ENCODE data around the gene RPS29. TPM values are rescaled to one million over a fixed set of nuclear protein-coding genes. Genes with fewer than 3 reads are reported as not detected.
A peak's percentile ranks its signal among the peaks of the same experiment; 100 is the strongest.
"Not testable (repeated sequence)": the region's sequence is repeated elsewhere in the genome, so short reads cannot be mapped to it uniquely, and the experiment has no call there.

RPS29 gene
- total RNA-seq, 1 donor from 2014 or later, result 3,259 TPM

DNA sequence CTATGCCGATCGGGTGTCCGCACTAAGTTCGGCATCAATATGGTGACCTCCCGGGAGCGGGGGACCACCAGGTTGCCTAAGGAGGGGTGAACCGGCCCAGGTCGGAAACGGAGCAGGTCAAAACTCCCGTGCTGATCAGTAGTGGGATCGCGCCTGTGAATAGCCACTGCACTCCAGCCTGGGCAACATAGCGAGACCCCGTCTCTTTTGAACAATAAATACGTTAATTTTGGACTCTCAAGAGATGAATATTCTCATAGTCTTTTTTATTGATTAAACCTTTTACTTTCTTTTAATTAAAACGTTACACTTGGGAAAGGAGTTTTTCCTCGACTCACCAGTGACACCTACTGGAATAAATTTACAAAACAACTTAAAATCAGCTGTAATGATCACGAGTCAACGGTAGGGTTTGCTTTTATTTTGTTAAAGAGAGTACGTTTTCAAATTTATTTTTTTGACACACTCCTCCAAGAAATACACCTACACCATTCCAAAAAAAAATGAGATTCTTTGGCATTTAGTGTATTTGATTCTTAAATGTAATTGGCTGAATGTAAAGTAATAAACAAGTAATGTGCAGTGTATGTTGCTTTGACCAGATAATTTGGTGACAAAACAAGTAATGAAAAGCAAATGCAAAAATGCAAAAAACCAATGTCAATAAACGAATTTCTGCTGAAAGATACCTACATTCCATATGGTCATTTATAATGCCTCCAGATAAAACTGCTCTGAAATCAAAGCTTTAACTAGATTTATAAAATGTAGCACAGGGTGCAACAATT, 687 bp upstream of the RPS29 start:
- ChIA-PET POLR2A (interaction anchor here (0.7 to 6.6 kb wide), 14 partner anchors 10 to 1236 kb away, joined by 3 to 211 read pairs (median 7); partner anchors contain the start of genes DMAC2L, DNAAF2, KLHDC1 and KLHDC2), CTCF (interaction anchor here (1.2 to 3.5 kb wide), 10 partner anchors 8 to 267 kb away, joined by 3 to 32 read pairs (median 9); partner anchors contain the start of genes DNAAF2, LRR1, MGAT2 and NEMF)
- peak overlapping the region; percentile 99 for H3K27ac Mint-ChIP-seq
- peak overlapping the region; percentile 98 for H3K4me3 Mint-ChIP-seq
- TF ChIP-seq, protein P1, sequence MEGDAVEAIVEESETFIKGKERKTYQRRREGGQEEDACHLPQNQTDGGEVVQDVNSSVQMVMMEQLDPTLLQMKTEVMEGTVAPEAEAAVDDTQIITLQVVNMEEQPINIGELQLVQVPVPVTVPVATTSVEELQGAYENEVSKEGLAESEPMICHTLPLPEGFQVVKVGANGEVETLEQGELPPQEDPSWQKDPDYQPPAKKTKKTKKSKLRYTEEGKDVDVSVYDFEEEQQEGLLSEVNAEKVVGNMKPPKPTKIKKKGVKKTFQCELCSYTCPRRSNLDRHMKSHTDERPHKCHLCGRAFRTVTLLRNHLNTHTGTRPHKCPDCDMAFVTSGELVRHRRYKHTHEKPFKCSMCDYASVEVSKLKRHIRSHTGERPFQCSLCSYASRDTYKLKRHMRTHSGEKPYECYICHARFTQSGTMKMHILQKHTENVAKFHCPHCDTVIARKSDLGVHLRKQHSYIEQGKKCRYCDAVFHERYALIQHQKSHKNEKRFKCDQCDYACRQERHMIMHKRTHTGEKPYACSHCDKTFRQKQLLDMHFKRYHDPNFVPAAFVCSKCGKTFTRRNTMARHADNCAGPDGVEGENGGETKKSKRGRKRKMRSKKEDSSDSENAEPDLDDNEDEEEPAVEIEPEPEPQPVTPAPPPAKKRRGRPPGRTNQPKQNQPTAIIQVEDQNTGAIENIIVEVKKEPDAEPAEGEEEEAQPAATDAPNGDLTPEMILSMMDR (IDR thresholded peaks at IDR 0.05), result peak; percentile 94
- H3K9me3 Mint-ChIP-seq, result no peaks in the 10 kb centered on the region
- DNase-seq, result no peak
- peak; percentile 39 for ATAC-seq (ENCODE audit: low read depth)
- intact Hi-C loops (cut with micrococcal nuclease), result loop anchor here (1.0 to 10.0 kb wide), 9 partner anchors 11 to 1658 kb away; partner anchors contain the start of genes DMAC2L, KLHDC1, KLHDC2 and L2HGDH
- H3K4me1 Mint-ChIP-seq, result peaks cover 45% of the 10 kb centered on the region
- H3K27me3 Mint-ChIP-seq, result no peaks in the 10 kb centered on the region
- H3K36me3 Mint-ChIP-seq (ENCODE audit: low read depth), result peaks cover 44% of the 10 kb centered on the region

DNA sequence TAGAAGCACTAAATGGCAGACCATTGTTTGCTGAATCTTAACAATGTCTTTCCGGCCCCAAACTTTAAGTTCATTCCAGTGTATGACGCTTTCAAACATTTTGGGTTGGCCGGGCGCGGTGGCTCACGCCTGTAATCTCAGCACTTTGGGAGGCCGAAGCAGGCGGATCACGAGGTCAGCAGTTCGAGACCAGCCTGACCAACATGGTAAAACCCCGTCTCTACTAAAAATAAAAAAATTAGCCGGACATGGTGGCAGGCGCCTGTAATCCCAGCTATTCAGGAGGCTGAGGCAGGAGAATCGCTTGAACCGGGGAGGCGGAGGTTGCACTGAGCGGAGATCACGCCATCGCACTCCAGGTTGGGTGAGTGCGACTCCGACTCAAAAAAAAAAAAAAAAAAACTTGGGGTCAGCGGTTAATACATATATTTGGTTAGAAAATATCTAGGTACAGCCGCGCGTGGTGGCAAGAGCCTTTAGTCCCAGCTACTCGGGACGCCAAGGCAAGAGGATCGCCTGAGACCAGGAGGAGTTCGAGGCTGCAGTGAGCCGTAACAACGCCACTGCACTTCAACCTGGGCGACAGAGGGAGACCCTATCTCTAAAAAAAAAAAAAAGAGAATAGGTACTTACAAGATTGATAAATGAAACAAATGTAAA, 1.1 kb downstream of the RPS29 start:
- ChIA-PET POLR2A (interaction anchor here (0.6 to 6.6 kb wide), 11 partner anchors 12 to 1238 kb away, joined by 3 to 211 read pairs (median 8); partner anchors contain the start of genes DNAAF2, KLHDC2, LRR1 and MGAT2), CTCF (interaction anchor here (1.3 to 3.5 kb wide), 3 partner anchors 36 to 123 kb away, joined by 4 to 29 read pairs (median 11); partner anchors contain the start of genes MGAT2 and RPL36AL)
- DNase-seq; H3K9me3 Mint-ChIP-seq; ATAC-seq (ENCODE audit: low read depth); H3K27me3 Mint-ChIP-seq: not testable (repeated sequence)
- Mint-ChIP-seq H3K36me3 (ENCODE audit: low read depth) (peaks cover 54% of the 10 kb centered on the region), H3K4me1 (peaks cover 56% of the 10 kb centered on the region), H3K4me3 (peak overlapping the region; percentile 98), H3K27ac (peak overlapping the region; percentile 99)
- intact Hi-C loops (cut with micrococcal nuclease), result loop anchor here (5.0 to 10.0 kb wide), 2 partner anchors 123 to 1660 kb away; partner anchors contain the start of gene TMX1

DNA sequence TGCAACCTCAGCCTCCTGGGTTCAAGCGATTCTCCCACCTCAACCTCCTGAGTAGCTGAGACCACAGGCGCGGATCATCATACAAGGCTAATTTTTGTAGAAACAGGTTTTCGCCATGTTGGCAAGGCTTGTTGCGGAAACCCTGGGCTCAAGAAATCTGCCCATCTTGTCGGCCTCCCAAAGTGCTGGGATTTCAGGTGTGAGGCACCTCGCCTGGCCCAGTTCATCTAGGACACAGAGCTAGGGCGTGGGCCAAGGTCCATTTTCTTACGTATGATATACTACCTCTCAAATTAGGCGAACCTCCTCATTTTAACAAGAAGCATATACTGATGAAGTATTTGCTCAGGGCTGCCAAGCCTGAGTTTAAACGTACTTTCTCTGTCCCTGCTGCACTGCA, 2.1 kb downstream of the RPS29 start:
- CTCF ChIA-PET, result no interaction called here
- H3K36me3 Mint-ChIP-seq (ENCODE audit: low read depth), result peaks cover 56% of the 10 kb centered on the region
- TF ChIP-seq, protein P1 (IDR thresholded peaks at IDR 0.05), result no peak
- intact Hi-C loops (cut with micrococcal nuclease), result loop anchor here (10.0 kb wide), 1 partner anchor 1661 kb away; the partner anchor contains the start of gene TMX1
- peak overlapping the region; percentile 99 for H3K27ac Mint-ChIP-seq
- ATAC-seq (ENCODE audit: low read depth) (no peak), DNase-seq (no peak)
- POLR2A ChIA-PET, result interaction anchor here (5.0 to 6.6 kb wide), 3 partner anchors 13 to 49 kb away, joined by 86 to 211 read pairs (median 209); partner anchors contain the start of genes DNAAF2, LRR1, MGAT2 and RPL36AL
- no peaks in the 10 kb centered on the region for H3K27me3 Mint-ChIP-seq
- H3K9me3 Mint-ChIP-seq, result no peaks in the 10 kb centered on the region
- H3K4me3 Mint-ChIP-seq, result peak overlapping the region; percentile 98
- peaks cover 59% of the 10 kb centered on the region for H3K4me1 Mint-ChIP-seq

DNA sequence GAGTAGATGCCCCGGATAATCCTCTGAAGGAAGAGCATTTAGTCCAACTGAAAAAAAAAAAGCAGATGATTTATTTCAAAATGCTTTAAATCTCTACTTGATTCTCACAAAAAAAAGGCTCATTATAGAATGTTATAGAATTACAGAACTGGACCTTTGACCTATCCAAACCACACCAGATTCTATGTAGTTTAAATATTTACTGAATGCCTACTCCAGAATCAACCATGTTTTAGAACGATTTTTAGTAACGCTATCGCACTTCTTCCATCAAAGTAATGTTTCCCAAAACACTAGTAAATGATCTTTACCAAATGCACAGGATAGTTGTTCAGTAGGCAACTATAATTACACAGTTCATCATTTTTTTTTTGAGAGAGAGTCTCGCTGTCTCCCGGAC, 2.6 kb downstream of the RPS29 start:
- TF ChIP-seq, protein P1 (IDR thresholded peaks at IDR 0.05), result no peak
- intact Hi-C loops (cut with micrococcal nuclease), result loop anchor here (10.0 kb wide), 1 partner anchor 1661 kb away; the partner anchor contains the start of gene TMX1
- H3K36me3 Mint-ChIP-seq (ENCODE audit: low read depth), result peaks cover 56% of the 10 kb centered on the region
- H3K4me3 Mint-ChIP-seq, result peak overlapping the region; percentile 98
- ATAC-seq (ENCODE audit: low read depth) (no peak), DNase-seq (no peak)
- H3K27ac Mint-ChIP-seq, result peak overlapping the region; percentile 99
- H3K4me1 Mint-ChIP-seq, result peaks cover 59% of the 10 kb centered on the region
- H3K27me3 Mint-ChIP-seq, result no peaks in the 10 kb centered on the region
- CTCF ChIA-PET, result no interaction called here
- POLR2A ChIA-PET, result interaction anchor here (0.8 to 6.6 kb wide), 5 partner anchors 11 to 184 kb away, joined by 3 to 211 read pairs (median 86); partner anchors contain the start of genes DNAAF2, KLHDC2, LRR1 and MGAT2
- no peaks in the 10 kb centered on the region for H3K9me3 Mint-ChIP-seq
